Fibroblast of lung (primary cell): ENCODE results near the gene MRPL58.

ENCODE experiments used
- CTCF ChIP-seq, 2 donors: IDR thresholded peaks in 1 of 2; conservative IDR thresholded peaks in 1 of 2; 1 replicate in 1 of 2; 2 replicates in 1 of 2; pipeline ENCODE4 v1.5.1; 2011 to 2012; ENCODE audit warnings: low read length in 2 of 2, control low read depth in 1 of 2, inconsistent platforms in 1 of 2, low read depth in 1 of 2, mild to moderate bottlenecking in 1 of 2
- EZH2 ChIP-seq: IDR thresholded peaks from 2 replicates; pipeline ENCODE4 v1.5.1; 2012; ENCODE audit warnings: low read length, control low read depth, mild to moderate bottlenecking; ENCODE audit errors: missing control alignments

- TF ChIP-seq CTCF (conservative IDR thresholded peaks at IDR 0.05 in 1 of 2, IDR thresholded peaks at IDR 0.05 in 1 of 2; ENCODE audit: low read depth in 1 of 2, low read length in 2 of 2) (no peak), EZH2 (no peak)
These were observed 29.3 kb downstream of the MRPL58 start for GRCh38 chr17:75041656-75042280.
